Measurements from ENCODE around the gene WDR45.

WDR45 gene

GRCh38 chrX:49075347-49075746 is 4.3 kb downstream of the WDR45 start:
- no peak for FAIRE-seq
- no peak for DNase-seq (ENCODE audit: insufficient read length, low spot score)

DNA sequence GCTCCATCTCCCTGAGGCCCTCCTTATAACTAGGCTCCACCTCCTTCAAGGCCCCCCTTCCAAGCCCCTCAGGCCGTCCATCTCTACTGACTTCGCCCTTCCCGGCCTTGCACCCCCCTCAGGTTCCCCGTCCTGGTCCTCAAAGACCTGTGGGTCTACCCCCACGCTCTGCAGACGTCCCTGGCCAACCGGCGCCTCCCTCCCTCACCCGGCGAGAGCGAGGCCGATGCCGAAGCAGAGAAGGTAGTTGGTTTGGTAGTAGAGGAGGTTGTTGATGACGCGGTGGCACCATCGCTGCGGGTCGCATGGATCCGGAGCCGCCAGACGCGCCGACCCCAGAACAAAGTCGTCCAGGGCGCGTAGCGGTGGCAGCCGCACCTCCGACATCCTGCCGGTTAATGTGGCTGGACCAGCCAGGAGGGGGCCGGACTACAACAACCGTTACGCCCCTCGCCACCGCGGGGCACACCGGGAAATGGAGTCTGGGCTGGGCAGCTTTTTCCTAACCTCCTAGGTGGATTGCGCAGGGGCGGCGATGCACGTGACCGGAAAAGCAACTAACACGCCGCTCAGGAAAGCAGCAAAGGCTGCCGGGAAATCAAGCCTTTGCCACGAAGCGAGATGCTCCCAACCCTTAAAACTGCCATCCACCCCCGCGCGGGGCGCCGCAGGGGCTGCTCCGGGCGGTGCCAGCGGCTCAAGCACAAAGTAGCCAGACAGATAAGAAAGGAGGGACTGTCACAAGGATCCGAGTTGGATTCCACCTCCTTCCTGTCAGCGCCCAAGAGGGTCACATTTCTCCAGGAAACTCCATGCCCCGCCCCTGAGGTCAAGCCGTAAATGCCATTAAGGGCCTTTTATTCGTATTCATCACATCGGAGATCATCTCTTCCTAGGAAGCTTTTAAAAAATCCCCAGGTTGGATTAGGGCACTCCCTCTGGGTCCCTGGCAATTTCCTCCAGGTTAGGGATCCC is 5.8 kb downstream of the WDR45 start, which contains the start of gene PRAF2:
Gene PRAF2 (minus strand): TSS at position 402 of the 975 bp plus-strand sequence. CDS start 15 bp downstream, at position 387.
- peak; percentile 38 for FAIRE-seq
- DNase-seq (ENCODE audit: insufficient read length, low spot score): peak; percentile 80

- no peak for FAIRE-seq
- DNase-seq (ENCODE audit: insufficient read length, low spot score): no peak
These were observed 7.0 kb downstream of the WDR45 start for GRCh38 chrX:49072712-49073095.

- DNase-seq (ENCODE audit: insufficient read length, low spot score): no peak
- FAIRE-seq: no peak
These were observed 7.6 kb downstream of the WDR45 start for GRCh38 chrX:49071877-49072711.

DNA sequence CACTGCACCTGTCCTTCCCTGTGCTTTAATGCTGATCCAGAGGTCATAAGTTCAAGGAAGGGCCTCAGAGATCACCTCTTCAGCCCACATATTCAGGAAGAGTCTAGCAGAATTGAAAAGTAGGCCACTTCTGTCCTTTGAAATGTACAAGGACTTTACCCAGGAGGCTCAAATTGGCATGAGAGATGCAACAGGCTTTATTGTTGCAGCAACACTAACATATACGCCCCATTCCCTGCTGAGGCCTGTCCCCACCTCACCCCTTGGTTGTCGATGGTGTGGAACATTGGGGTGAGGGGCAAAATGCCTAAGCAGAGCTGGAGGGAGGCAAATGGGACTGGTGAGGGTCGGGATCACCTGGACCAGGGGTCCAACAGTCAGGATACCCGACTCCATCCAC is 8.7 kb downstream of the WDR45 start:
- DNase-seq (ENCODE audit: insufficient read length, low spot score) (no peak), FAIRE-seq (no peak)

GRCh38 chrX:49069038-49069437 is 10.6 kb downstream of the WDR45 start:
- FAIRE-seq: no peak
- DNase-seq (ENCODE audit: insufficient read length, low spot score): no peak

- DNase-seq (ENCODE audit: insufficient read length, low spot score): no peak
- no peak for FAIRE-seq
These were observed 12.2 kb downstream of the WDR45 start for GRCh38 chrX:49067285-49068120.

DNA sequence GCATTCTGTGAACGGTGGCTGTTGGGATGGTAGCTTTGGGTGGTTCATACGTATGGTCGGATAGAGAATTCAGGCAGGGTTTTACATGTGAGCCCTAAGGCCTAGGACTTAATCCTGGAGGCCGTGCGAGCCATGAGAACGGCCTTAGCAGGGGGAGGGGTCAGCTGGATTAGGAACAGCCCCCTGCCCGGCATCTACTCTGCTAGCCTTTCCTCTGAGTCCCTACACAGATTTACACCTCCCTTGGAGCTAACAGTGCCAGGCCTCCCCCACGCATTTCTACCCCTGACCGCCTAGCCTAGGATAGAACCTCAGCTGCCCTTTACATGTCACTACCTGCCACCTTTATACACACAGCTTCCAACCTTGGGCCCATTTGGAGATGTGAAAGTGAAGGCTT is 13.0 kb downstream of the WDR45 start:
- DNase-seq (ENCODE audit: insufficient read length, low spot score) (no peak), FAIRE-seq (no peak)

DNA sequence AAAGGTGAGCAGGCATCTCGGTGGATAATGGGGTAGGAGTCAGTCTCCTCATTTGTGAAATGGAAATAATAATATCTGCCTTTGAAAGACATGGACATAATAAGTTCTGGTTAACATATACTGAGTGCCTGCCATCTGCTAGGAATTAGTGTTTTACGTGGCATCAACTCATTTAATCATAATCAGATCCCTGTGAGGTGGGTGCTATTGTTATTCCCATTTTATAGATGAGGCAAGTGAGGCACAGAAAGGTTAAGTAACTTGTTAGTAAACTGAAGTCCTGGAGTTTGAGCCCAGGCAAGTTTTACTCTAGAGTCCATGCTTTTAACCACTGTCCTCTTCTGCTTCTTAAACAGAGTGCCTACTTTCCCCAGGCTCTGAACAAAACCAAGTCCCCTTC is 13.4 kb downstream of the WDR45 start:
- DNase-seq (ENCODE audit: insufficient read length, low spot score): no peak
- FAIRE-seq: no peak

DNA sequence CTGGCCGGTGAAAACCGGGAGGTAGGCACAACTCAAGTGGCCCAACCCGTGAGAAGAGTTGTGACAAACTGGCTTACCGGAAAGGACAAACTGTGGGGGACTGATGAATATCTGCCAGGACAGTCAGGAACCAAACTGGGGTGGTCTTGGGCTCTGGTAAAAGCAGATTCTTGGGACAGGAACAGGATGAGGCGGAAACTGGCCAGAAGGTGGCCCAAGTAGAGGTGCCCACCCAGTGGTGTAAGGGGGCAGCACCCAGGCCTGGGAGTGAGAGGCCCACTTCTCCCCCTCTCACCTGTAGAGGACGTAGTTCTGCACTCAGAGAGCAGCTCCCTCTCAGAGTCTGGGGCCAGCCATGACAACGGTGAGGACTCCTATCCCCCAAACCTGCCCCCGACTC is 15.0 kb downstream of the WDR45 start:
- FAIRE-seq (no peak), DNase-seq (ENCODE audit: insufficient read length, low spot score) (no peak)

DNA sequence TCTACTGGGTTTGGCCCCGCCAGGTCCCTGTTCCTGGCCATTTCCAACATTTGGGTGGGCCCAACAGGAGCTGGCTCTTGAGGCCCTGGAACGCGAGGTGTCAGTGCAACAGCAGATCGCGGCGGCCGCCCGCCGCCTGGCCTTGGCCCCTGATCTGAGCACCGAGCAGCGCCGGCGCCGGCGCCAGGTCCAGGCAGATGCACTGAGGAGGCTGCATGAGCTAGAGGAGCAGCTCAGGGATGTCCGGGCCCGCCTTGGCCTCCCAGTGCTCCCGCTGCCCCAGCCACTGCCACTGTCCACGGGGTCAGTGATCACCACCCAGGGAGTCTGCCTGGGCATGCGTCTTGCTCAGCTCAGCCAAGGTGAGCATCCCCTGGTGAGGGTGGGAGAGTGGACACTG is 15.4 kb downstream of the WDR45 start:
- no peak for FAIRE-seq
- no peak for DNase-seq (ENCODE audit: insufficient read length, low spot score)

- DNase-seq (ENCODE audit: insufficient read length, low spot score) (no peak), FAIRE-seq (no peak)
These were observed 16.0 kb downstream of the WDR45 start for GRCh38 chrX:49063715-49064114.

DNA sequence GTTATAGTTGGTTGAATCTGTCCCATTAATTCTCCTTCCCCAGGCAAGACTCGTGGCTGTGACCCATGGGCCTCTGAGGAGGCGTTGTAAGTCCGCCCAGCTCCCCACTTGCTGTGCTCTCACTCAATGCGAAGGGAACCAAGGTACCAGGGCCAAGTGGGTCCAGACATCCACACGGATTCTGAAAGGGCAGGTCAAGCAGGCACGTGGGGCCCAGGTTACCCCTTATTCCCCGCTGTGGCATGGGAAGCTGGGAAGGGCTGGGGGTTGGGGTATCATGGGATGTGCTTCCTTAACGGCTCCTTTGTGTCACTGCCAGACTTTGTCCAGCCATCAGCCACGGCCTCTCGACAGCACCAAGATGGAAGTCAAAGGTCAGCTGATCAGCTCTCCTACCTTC is 17.8 kb downstream of the WDR45 start:
- DNase-seq (ENCODE audit: insufficient read length, low spot score) (no peak), FAIRE-seq (no peak)

DNA sequence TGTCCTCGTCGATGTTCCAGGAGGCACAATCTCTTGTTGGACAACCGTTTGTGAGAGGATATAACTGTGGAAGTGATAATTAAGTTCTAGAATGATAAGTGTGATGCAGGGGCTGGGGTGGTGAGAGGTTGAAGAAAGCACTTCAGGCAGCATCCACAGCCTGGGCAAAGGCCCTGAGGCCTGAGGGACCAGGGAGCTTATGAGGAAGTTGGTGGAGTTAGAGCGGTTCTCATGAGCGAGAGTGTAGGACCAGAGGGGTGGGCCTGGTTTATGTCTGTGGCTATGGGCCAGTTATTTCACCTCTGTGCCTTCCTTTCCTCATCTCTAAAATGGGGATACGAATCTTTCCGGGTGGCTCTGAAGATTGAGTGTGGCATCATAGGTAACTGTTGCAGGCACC is 18.2 kb downstream of the WDR45 start:
- no peak for DNase-seq (ENCODE audit: insufficient read length, low spot score)
- FAIRE-seq: no peak

DNA sequence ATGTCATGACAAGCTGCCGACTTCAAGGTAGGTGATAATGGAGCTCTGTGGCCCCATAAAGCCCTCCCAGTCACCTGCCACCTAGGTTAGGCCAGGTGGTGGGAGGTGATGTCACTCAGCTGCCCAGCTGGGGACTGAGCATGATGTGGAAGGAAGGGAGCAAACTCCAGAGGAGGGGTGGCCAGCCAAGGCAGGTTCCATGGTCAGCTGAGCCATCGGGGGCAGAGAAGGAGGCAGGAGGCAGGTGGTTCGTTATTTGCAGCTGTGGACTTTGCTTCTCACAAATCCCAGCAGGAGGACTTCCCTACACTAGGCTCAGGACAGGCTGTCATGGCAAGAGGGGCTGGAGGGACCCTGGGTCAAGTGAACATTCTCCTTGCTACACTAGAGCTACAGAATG is 18.8 kb downstream of the WDR45 start:
- FAIRE-seq (no peak), DNase-seq (ENCODE audit: insufficient read length, low spot score) (no peak)

DNA sequence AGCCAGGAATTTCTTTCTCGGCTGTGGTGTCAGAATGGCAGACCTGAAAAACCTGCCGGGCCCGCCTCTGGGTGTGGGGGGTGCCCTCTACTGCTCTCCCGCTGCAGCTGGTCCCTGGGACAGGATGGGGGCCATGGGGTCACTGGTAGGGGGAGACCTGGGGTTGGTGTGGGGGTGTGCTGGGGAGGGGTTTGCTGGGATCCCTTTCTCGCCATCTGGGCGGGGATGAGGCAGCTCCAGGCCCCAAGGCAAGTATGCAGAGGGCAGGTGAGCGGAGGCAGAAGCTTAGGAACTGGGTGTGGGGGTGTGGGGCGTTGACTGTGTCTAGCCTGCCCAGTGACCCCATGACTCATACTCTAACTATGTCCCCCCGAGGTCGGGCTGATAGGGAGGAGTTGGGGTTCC is 20.0 kb downstream of the WDR45 start:
- DNase-seq (ENCODE audit: insufficient read length, low spot score) (no peak), FAIRE-seq (no peak)

DNA sequence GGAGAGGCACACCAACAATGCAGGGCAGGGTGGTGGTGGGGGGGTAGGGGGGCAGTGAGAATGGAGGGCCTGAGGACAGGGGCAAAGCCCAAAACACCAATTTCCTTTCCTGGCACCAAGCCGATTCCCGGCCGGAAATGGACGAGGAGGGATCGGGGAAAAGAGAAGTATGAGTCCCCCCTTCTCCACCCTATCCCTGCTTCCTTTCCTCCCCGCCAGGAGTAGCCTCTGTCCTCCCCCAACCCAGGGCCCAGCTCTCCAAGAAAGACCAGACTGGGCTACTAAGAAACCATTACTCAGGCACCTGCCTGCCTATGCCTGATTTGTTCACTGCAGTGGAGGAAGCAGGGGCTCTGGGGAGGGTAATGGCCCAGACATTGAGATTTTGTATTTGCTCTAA is 20.5 kb downstream of the WDR45 start:
- DNase-seq (ENCODE audit: insufficient read length, low spot score) (no peak), FAIRE-seq (no peak)

DNA sequence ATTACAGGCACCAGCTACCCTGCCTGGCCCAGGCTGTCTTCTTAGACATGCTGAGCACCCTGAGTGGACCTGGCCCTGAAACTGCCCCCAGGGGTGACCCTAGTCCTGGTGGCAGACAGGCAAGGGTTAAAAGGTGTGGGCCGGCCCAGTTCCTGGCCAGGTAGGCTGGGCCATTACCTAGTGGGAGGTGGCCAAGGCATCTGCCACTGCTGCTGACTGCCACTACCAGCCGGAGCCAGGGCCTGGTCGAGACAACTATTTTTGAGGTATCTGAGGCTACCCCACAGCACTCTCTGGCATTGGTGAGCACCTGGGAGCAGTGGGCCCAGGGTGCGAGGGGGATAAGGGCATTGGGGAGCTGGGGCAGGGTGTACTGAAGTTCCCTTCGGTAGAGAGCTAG is 20.9 kb downstream of the WDR45 start, which contains the start of gene CCDC120:
Gene CCDC120 (plus strand): TSS at position 206 of the 400 bp plus-strand sequence. CDS start 3,043 bp downstream, outside the sequence.
- no peak for DNase-seq (ENCODE audit: insufficient read length, low spot score)

GRCh38 chrX:49054073-49054762 is 25.5 kb downstream of the WDR45 start:
- no peak for FAIRE-seq

More for the DNA sequence above, 20.9 kb downstream of the WDR45 start, which contains the start of gene CCDC120:
- FAIRE-seq: no peak

More at GRCh38 chrX:49054073-49054762, 25.5 kb downstream of the WDR45 start:
- DNase-seq (ENCODE audit: insufficient read length, low spot score): no peak

Data from HTR-8/SVneo (cell line).